Tibial nerve (tissue), 4 donors: ENCODE results near the gene EFCAB12. TPM values are rescaled to one million over a fixed set of nuclear protein-coding genes. Genes with fewer than 3 reads are reported as not detected.

ENCODE experiments used
- DNase-seq, 2 donors: peaks; one replicate each; pipeline ENCODE4 v3.0.0-alpha.2; 2019; ENCODE audit warnings: low spot score in 2 of 2
- H3K27ac ChIP-seq, 4 donors: fragments of 200-600 bp; sonication (generic) in 3 of 4; one replicate each; pipeline ENCODE4 v1.5.1; 2017 to 2019; ENCODE audit warnings: mild to moderate bottlenecking in 1 of 4
- H3K27me3 ChIP-seq, 2 donors: fragments of 200-600 bp; sonication (generic) in 1 of 2; one replicate each; pipeline versions ENCODE4 v1.5.1 to v1.6.0; 2017 to 2019
- H3K36me3 ChIP-seq, 3 donors: fragments of 200-600 bp; sonication (generic); one replicate each; pipeline ENCODE4 v1.5.1; 2018 to 2019
- H3K4me1 ChIP-seq, 4 donors: fragments of 200-600 bp; sonication (generic) in 3 of 4; one replicate each; pipeline ENCODE4 v1.5.1; 2017 to 2019
- H3K4me3 ChIP-seq, 4 donors: fragments of 200-600 bp; sonication (generic) in 3 of 4; one replicate each; pipeline ENCODE4 v1.5.1; 2017 to 2019; ENCODE audit warnings: mild to moderate bottlenecking in 1 of 4, moderate library complexity in 1 of 4
- H3K9me3 ChIP-seq, 4 donors: fragments of 200-600 bp; sonication (generic) in 3 of 4; one replicate each; pipeline ENCODE4 v1.5.1; 2017 to 2019
- CTCF ChIP-seq, 5 experiments: fragments of 200-600 bp in 3 of 5; fragments of 450-650 bp in 2 of 5; sonication (generic) in 3 of 5; IDR thresholded peaks; one replicate each; pipeline ENCODE4 v1.5.1; 2016 to 2019; ENCODE audit warnings: antibody characterized with exemption in 5 of 5, mild to moderate bottlenecking in 3 of 5, moderate library complexity in 2 of 5
- EP300 ChIP-seq, 2 donors: sonication (generic); formaldehyde crosslinking; IDR thresholded peaks; one replicate each; pipeline ENCODE4 v1.6.1; 2017; ENCODE audit warnings: antibody characterized with exemption in 2 of 2, mild to moderate bottlenecking in 1 of 2
- POLR2A ChIP-seq, 2 donors: fragments of 450-650 bp; IDR thresholded peaks; one replicate each; pipeline ENCODE4 v1.6.1; 2017; ENCODE audit warnings: antibody characterized with exemption in 2 of 2, mild to moderate bottlenecking in 2 of 2, moderate library complexity in 2 of 2
- WGBS, 2 donors: methylation state at CpG; one replicate each; pipeline ENCODE4 v1.1.5; 2018; 5-methylcytosine and 5-hydroxymethylcytosine counted together
- total RNA-seq, 4 donors: library from RNA; depleted of rRNA; stranded (reverse); fragments of >200 nt; gene quantifications; one replicate each; pipeline ENCODE4 v1.1.0, GENCODE V29; 2016

EFCAB12 gene
- total RNA-seq, 4 donors from 2014 or later: 0.22 to 2.2 (median 0.46) TPM

- H3K27me3 ChIP-seq: no peaks in the 10 kb centered on the region
- peaks cover 0 to 66% (median 0%) of the 10 kb centered on the region in 3 donors for H3K36me3 ChIP-seq
- H3K4me1 ChIP-seq: peaks cover 0 to 10% (median 6%) of the 10 kb centered on the region in 4 donors
- no peak overlapping the region for H3K4me3 ChIP-seq
- no peaks in the 10 kb centered on the region for H3K9me3 ChIP-seq
- DNase-seq: no peak
- TF ChIP-seq EP300 (IDR thresholded peaks at IDR 0.05): no peak
- peak overlapping the region in 3 of 4 donors; percentile 20 to 78 (median 63) for H3K27ac ChIP-seq
- WGBS, 2 donors: 84 to 91% methylated on average over 2 of the region's 2 CpGs
Observed at GRCh38 chr3:129460572-129460971, 32.1 kb upstream of the EFCAB12 start.

- H3K9me3 ChIP-seq: no peaks in the 10 kb centered on the region
- H3K36me3 ChIP-seq: peaks cover 0 to 68% (median 0%) of the 10 kb centered on the region in 3 donors
- peak overlapping the region in 2 of 4 donors; percentile 63 to 78 for H3K27ac ChIP-seq
- H3K4me1 ChIP-seq: peaks cover 0 to 10% (median 6%) of the 10 kb centered on the region in 4 donors
- 95 to 97% methylated on average over 3 of the region's 3 CpGs for WGBS, 2 donors
- no peaks in the 10 kb centered on the region for H3K27me3 ChIP-seq
- DNase-seq: no peak
- no peak overlapping the region for H3K4me3 ChIP-seq
- no peak for TF ChIP-seq EP300 (IDR thresholded peaks at IDR 0.05)
- no peak for TF ChIP-seq CTCF (IDR thresholded peaks at IDR 0.05)
- no peak for TF ChIP-seq POLR2A (IDR thresholded peaks at IDR 0.05)
Observed at GRCh38 chr3:129460155-129460554, 31.7 kb upstream of the EFCAB12 start.

GRCh38 chr3:129453732-129454131 is 25.3 kb upstream of the EFCAB12 start:
- WGBS, 2 donors: 91 to 96% methylated on average over 1 of the region's 1 CpG
- TF ChIP-seq EP300 (IDR thresholded peaks at IDR 0.05) (no peak), CTCF (IDR thresholded peaks at IDR 0.05) (no peak), POLR2A (IDR thresholded peaks at IDR 0.05) (no peak)
- Histone ChIP-seq H3K36me3 (peaks cover 0 to 73% (median 4%) of the 10 kb centered on the region in 3 donors), H3K27me3 (no peaks in the 10 kb centered on the region), H3K9me3 (no peaks in the 10 kb centered on the region), H3K27ac (no peak overlapping the region), H3K4me3 (no peak overlapping the region), H3K4me1 (peaks cover 0 to 17% (median 0%) of the 10 kb centered on the region in 4 donors)
- no peak for DNase-seq

GRCh38 chr3:129449279-129450115 is 21.1 kb upstream of the EFCAB12 start:
- Histone ChIP-seq H3K4me3 (no peak overlapping the region), H3K27ac (no peak overlapping the region), H3K4me1 (peaks cover 0 to 28% (median 0%) of the 10 kb centered on the region in 4 donors), H3K27me3 (no peaks in the 10 kb centered on the region), H3K9me3 (no peaks in the 10 kb centered on the region), H3K36me3 (peaks cover 0 to 31% (median 4%) of the 10 kb centered on the region in 3 donors)
- TF ChIP-seq CTCF (IDR thresholded peaks at IDR 0.05) (no peak), POLR2A (IDR thresholded peaks at IDR 0.05) (no peak), EP300 (IDR thresholded peaks at IDR 0.05) (no peak)
- no peak for DNase-seq
- 33% methylated on average over 5 of the region's 5 CpGs for WGBS, 2 donors

GRCh38 chr3:129448186-129448895 is 19.9 kb upstream of the EFCAB12 start:
- WGBS, 2 donors: 90 to 94% methylated on average over 18 of the region's 18 CpGs
- TF ChIP-seq POLR2A (IDR thresholded peaks at IDR 0.05): no peak
- TF ChIP-seq EP300 (IDR thresholded peaks at IDR 0.05): no peak
- TF ChIP-seq CTCF (IDR thresholded peaks at IDR 0.05): no peak
- no peak for DNase-seq

More at GRCh38 chr3:129448186-129448895, 19.9 kb upstream of the EFCAB12 start:
- Histone ChIP-seq H3K27ac (no peak overlapping the region), H3K4me1 (peaks cover 0 to 35% (median 3%) of the 10 kb centered on the region in 4 donors), H3K36me3 (peaks cover 0 to 24% (median 1%) of the 10 kb centered on the region in 3 donors), H3K9me3 (no peaks in the 10 kb centered on the region), H3K4me3 (no peak overlapping the region), H3K27me3 (no peaks in the 10 kb centered on the region)
